ENCODE measurements around the gene SMLR1.

The SMLR1 gene

GRCh38 chr6:130853555-130854183, 26.5 kb downstream of the SMLR1 start:
- no peak for DNase-seq

GRCh38 chr6:130858054-130858453, 30.8 kb downstream of the SMLR1 start:
- no peak for DNase-seq

- DNase-seq, result no peak
These were observed 31.4 kb downstream of the SMLR1 start for GRCh38 chr6:130858498-130859160.

- DNase-seq, result no peak
These were observed 32.1 kb downstream of the SMLR1 start for GRCh38 chr6:130859161-130859867.

GRCh38 chr6:130862370-130862769, 35.2 kb downstream of the SMLR1 start:
- no peak for DNase-seq

- DNase-seq, result no peak
These were observed 36.4 kb downstream of the SMLR1 start for GRCh38 chr6:130863415-130864230.

- no peak for DNase-seq
These were observed 37.1 kb downstream of the SMLR1 start for GRCh38 chr6:130864344-130864743.

- no peak for DNase-seq
These were observed 38.6 kb downstream of the SMLR1 start for GRCh38 chr6:130865793-130866192.

GRCh38 chr6:130869681-130870080, 42.5 kb downstream of the SMLR1 start:
- DNase-seq, result no peak

GRCh38 chr6:130870179-130870880, 43.1 kb downstream of the SMLR1 start:
- no peak for DNase-seq

GRCh38 chr6:130872250-130873095, 45.3 kb downstream of the SMLR1 start:
- DNase-seq, result peak; percentile 66

- no peak for DNase-seq
These were observed 46.5 kb downstream of the SMLR1 start for GRCh38 chr6:130873746-130874145.

- no peak for DNase-seq
These were observed 52.6 kb downstream of the SMLR1 start for GRCh38 chr6:130879826-130880225.

- DNase-seq, result no peak
These were observed 55.2 kb downstream of the SMLR1 start for GRCh38 chr6:130882370-130882769.

GRCh38 chr6:130885392-130886192, 58.4 kb downstream of the SMLR1 start:
- DNase-seq, result peak; percentile 82

All from hematopoietic multipotent progenitor cell treated with erythropoietin and hydrocortisone succinate and interleukin-3 and kit ligand, for 8 days (in vitro differentiated cells).